GM23248 (cell line): ENCODE results near the gene FAM228B.
"Not testable (repeated sequence)": the region's sequence is repeated elsewhere in the genome, so short reads cannot be mapped to it uniquely, and the experiment has no call there.

Experiments used
- EZH2 ChIP-seq: fragments of 200-600 bp; sonication (generic); IDR thresholded peaks from 2 replicates; pipeline ENCODE4 v1.6.1; 2018; ENCODE audit warnings: antibody characterized with exemption, mild to moderate bottlenecking; ENCODE audit not compliant: insufficient read depth, poor library complexity, severe bottlenecking
- EZH2phosphoT487 ChIP-seq: fragments of 200-600 bp; sonication (generic); IDR thresholded peaks from 2 replicates; pipeline ENCODE4 v1.6.1; 2018; ENCODE audit warnings: antibody characterized with exemption, moderate library complexity, mild to moderate bottlenecking, low read depth; ENCODE audit not compliant: insufficient read depth

- not testable (repeated sequence) for TF ChIP-seq EZH2phosphoT487, EZH2
Measured at GRCh38 chr2:24095171-24095677, 28.0 kb upstream of the FAM228B start.
